Measurements from ENCODE around the gene FDPS.

The FDPS gene

DNA sequence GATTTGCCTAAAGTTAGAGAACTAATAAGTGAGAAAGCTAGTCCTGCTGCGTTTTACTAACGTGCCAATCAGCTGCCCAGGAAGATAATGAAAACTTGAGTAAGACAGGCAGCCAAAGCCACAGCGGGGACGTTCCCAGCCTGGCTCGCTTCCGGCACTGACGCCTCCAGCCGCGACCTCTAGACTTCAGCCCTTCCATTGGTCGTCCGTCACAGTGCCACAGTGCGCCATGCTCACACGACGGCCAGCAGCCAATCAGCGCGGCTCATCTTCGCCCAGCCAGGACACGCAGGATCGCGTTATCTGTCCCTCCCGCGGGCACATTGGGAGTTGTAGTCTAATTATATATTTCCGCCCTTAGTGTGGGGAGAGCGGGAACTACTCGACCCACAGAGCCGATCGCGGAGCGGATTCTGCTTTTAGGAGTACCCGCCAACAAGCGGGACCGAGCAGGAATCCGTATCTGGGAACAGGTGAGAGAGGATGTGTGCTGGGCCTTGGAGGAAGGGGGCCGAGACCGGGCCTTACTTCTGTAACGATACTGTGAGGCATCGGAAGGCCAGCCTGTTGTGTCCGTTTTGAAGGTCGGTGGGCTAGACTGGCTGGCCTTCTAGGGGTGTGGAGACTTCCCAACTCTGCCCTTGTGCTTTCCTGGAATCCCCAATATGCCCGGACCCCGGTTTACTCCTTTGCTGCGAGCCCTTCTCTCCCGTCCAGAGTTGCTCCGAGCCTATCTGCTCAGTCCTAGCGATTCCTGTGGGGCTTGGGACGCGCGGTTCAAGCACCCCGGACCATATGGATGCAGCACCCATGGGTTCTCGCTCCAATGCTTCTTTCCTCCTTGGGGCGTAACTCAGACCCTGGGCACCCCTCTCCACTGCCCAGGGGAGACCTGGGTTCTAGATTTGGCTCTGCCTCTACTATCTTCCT lies at the start of gene FDPS:
TSS of gene FDPS (plus strand) at position 374 of the 930 bp plus-strand sequence. CDS start 924 bp downstream, outside the sequence.
- peak; percentile 99 for DNase-seq

DNA sequence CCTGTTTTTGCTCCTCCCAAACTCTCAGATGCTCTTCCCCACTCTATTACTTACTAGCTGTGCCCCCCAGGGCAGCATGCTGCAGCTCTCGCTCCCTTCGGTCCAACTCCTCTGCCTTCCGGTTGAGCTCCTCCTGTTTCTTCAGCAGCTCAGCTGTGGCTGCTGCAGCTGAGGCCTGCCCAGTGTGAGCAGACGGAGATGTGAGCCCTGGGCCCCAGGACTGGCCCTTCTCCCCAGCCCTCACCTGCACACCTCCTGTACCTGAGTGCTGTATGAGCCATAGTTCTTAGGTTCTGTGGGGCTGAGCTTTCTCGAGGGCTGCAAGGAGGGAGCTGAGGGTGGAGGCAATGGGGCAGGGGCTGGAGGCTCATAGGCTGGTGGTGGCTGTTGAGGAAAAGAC lies 48.4 kb upstream of the FDPS start:
- DNase-seq: no peak

DNA sequence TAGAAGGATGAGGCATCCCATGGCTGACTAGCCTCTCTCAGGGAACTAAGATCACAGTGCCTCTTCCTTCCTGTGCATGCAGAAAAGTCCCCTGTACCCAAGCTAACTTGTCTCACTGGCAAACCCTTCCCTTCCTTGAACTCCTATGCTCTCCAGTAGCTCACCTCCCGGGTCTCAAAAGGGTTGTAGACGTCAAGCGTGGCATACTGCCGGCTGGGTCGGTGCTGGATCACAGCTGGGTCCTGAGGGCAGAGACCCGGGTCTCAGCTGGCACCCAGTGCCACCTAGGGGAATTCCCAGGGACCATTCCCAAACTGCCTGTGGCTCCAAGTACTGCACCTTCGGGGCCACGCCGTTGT lies 47.2 kb upstream of the FDPS start:
- no peak for DNase-seq

DNA sequence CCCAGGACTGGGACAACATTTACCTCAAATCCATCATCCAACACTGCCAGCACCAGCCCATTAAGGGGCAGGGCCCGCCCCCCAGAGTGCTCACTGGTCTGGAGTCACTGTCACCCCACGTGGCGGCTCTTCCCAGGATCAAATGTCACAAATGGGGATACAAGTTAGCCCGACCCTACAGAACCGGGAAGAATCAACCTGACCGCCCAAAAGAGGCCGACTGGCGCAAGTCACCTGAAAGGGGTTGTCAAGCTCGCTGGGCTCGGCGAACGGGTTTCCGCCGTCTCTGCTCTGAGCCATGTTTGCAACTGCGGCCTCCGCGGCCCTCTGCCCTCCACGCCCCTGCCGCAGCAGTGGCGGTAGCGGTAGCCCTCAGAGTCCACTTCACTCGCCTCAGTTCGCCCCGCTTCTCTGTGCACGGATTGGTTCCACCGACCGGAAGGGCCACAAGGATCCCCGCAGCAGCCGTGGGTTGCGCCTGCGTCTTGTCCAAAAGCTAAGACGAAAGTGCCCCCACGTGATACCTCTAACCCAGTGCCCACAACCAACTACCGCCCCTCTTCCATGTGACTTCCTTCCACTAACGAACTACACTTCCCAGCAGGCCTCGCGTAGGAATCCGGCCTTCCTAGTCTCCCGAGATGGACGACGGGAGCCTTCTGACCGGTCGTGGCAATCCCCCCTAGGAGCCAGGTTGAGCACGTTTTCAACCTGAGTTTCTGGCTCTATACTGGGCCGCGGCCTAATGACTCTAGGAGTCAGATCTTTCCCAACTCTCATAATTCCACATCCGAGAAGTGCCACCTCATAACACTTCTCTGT lies 46.6 kb upstream of the FDPS start, which contains the start of gene SCAMP3:
TSS of gene SCAMP3 (minus strand) at position 509 of the 822 bp plus-strand sequence. CDS start at position 300, 209 bp downstream.
- peak; percentile 96 for DNase-seq

DNA sequence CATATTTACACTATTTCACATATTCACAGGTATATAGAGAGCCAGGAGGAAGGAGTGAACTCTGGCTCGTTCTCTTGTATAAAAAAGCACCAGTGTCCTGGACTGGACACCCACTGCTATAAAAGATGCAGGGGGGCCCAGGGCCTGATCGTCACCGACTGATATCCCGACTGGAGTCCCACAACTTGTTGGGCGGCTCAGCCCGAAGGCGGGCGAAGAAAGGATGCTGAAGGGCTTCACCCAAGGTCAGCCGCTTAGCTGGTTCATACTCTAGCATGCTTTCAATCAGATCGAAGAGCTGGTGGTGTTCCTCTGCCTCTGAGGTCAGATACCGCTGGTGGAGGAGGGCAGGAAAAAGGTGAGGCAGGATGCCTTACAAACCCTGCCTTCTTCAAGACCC lies 45.6 kb upstream of the FDPS start:
- DNase-seq: no peak

DNA sequence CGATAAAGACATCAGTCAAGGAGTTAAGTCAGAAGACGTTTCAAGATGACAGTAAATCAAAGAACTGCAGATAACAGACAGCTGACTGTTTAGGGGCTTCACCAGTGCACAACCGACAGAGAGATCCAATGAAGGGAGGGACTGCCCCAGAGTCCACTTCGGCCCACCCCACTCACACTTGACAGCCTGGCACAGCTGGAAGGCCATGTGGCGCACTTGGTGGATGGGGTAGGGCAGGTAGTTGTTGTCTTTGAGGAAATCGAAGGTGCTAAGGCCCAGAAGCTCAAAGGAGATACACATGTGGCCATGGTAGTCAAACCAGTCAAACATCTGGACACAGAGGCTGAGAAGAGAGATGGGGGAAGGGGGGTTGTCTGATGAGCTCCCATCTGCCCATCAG lies 42.1 kb upstream of the FDPS start:
- no peak for DNase-seq

DNA sequence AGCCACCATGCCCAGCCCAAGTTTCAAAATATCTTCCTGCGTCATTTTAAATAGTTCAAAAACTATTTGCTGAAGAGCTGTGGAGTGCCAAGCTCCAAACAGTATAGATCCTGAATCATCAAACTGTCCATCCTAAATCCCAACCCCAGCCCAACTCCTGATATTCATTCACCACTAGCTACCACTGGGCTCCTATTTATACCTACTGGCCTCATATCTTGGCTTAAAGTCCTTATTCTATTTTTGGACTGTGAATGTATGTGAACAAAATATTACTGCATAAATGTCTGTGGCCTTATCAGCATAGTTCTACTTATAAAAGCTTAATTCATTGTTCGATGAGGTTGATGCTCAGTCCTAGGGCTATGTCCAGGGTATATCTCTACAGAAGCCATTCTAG lies 41.3 kb upstream of the FDPS start:
- DNase-seq: no peak

DNA sequence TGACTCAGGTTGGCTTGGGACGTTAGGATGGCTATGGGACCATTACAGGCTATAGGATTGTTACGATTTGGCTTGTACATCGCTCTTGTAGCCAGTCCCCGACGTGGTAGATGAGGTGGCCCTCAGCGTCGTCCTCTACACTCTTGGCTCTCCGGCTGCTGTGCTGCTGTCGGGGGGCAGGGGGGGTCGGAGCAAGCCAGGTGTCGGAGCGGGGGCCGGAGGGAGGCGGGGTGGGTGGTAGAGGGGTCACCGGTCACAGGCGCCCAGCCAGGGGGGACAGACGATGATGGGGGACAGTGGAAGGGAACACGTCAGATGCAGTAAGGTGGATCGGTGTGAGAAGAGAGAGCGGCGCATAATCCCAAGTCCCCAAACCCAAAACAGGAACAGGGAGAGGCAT lies 40.0 kb upstream of the FDPS start:
- no peak for DNase-seq

DNA sequence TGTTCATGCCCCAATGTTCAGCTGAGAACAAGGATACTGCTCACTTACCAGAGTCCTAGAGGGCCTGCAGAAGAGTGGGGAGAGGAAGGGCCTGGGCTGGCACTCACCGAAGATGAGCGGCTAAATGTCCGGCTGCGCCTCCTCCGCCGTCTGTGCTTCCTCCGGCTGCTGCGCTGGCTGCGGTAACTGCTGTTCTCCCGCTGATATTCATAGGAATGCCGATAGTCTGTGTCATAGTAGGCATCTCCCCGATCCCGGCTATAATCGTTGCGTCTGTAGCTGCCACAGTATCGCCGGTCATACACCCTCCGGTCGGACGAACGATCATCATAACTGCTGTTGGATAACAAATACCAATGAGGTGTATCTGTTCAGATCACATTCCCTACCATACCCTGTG lies 39.3 kb upstream of the FDPS start:
- DNase-seq: no peak

DNA sequence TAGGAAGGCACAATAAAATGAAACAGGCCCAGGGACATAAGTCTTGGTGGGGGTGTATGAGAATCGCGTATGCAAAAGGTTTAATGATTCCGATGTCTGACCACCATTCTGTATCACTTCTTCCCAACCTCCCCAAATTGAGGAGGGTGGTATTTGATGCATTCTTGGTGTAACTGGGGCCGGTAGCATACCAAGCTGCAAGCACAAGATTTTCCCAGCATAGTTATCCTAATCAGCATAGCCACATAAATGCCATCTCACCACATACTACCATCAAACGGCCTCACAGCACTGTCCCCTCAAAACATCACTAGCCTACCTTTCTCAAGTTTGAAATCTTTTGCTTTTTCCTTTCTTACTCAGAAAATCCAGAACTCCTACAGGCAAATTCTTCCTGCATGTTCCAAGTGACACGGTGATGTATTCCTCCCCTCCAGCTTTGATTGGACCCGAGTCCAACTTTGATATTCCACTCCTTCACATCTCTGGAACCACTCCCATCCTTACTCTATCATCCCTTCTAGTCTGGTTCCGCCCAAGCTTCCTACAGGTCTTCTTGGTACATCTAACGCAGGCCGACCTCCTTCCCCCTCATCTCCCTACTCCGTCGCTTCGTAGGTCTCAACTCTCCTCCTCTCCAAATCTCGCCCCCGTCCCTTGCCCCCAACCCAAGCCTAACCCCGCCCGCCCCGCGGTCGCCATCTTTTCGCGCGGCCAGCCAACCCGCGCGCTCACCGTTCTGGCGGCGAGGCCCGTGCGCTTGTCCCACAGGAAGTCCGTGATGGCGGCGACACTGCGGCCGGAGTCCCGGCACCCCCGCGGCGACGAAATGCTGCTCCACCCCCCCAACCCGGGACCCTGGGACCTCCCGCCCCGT lies 36.0 kb upstream of the FDPS start:
- DNase-seq: no peak

DNA sequence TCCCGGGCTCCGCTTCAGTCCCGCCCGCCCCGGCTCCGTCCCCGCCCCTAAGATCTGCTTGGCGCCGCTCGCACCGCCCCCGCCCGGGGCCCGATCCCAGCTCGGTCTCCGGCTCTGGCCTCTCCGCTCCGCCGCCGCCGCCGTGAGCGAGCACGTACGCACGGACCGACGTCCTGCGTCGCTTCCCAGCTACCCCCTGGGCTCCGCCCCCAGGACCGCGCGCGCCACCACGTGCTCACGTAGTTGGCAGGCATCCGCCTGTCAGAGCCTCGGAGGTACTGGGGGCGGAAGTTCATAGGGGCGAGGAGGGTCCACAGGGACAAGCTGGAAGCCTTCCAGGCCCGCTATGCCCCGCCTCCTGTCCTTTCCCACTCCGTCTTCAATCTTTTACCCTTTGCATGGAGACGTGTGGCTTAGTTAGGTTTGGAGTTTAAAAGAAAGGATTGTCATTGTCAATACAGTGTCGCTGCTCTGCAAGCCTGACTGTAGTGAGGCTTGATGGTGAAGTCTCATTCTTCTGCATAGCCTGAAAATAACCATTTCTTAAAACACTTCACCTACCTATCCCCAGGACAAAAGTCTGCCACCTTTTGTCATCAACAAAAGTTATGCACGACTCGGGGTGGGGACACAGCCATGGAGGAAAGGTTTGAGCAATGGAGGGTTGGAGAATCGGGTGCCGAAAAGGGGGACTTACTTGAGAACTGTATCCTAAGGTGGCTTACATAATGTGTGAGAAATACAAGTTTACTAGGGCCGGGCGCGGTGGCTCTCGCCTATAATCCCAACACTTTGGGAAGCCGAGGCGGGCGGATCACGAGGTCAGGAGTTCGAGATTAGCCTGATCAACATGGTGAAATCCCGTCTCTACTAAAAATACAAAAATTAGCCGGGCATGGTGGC lies 35.1 kb upstream of the FDPS start, which contains the start of gene CLK2:
TSS of gene CLK2 (minus strand) at position 162 of the 903 bp plus-strand sequence. CDS start 2,527 bp downstream, outside the sequence.
- DNase-seq: peak; percentile 97

DNA sequence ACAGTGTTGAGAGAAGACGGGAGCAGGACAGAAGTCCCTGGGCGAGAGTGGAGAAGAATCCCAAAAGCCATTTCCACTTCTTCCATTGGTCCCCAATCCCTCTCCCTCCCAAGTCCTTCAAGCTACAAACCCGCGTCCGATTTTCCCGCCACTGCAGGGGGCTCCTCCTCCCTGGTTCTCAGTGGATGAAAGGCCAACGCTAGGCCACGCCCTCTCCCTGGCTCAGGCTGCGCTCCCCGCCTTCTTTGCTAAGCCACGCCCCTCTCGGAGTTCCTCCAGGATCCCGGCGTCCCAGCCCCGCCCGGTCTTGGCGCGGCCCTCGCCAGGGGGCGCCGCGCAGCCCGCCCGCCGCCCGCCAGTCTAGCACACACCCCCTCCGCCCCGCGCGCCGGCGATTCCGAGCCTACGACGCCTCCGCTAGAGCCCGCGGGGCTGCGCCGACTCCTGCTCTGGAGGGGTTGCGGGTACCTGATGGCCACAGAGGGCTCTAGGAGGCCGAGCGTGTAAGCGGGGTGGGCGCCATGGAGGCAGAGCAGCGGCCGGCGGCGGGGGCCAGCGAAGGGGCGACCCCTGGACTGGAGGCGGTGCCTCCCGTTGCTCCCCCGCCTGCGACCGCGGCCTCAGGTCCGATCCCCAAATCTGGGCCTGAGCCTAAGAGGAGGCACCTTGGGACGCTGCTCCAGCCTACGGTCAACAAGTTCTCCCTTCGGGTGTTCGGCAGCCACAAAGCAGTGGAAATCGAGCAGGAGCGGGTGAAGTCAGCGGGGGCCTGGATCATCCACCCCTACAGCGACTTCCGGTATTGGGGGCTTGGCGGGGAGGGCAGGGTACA lies 31.4 kb upstream of the FDPS start, which contains the start of gene HCN3:
TSS of gene HCN3 (plus strand) at position 394 of the 832 bp plus-strand sequence. CDS start at position 522, 128 bp downstream.
- peak; percentile 98 for DNase-seq

DNA sequence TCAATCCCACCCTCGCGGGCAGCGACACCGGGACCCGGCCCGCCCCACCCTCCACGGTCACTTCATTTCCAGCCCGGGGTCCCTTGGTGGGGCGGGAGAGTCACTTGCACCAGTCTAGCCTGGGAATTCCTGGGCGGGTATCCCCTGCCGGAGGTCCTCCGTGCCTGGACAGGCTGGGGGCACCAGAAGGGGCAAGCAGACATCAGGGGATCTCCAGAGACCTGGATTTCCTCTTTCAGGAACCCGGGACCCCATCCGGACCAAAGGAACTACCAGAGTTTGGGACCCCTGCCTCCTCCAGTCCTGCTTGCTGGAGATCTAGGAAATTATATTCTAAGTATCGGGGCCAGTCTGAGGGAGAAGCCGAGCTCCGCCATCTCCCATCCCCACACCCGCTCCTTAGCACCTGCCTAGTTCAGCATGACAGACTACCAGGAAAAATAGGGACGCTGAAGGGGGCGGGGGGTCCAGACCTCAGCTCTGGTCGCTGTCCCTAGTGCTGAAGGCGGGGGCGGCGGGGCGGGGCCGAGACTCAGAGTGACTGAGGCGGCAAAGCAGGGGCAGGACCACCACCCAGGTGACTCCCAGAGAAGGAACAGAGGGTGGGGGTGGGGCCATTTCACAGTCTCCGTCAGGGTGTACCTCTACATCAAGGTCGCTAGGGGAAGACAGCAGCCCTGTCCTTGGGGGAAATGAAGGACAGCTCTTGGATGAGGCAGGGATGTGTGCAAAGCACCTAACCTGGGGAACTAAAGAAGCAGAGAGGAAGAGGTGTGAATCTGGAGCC lies 30.6 kb upstream of the FDPS start:
- DNase-seq: peak; percentile 79

DNA sequence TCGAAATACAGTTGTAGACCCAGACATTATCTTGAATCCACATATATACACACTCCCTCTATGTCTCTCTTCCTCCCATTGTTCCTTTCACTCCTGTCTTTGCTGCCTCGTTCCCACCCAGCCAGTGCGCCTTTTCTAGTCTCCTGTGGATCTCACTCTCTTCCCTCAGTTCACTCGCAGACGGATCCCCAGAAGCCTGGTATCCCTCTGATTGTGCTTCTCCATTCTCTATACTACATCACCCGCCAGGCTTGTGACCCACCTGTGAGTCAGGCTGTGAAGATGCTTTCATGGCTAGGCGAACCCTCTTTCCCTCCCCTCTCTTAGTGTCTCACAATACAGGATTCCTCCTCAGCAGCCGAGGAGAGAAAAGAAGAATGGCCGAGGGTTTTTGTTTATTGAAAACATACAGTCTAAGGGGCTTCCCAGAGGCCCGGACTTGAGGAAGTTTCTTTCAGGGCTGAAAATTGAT lies 29.9 kb upstream of the FDPS start:
- DNase-seq: no peak

DNA sequence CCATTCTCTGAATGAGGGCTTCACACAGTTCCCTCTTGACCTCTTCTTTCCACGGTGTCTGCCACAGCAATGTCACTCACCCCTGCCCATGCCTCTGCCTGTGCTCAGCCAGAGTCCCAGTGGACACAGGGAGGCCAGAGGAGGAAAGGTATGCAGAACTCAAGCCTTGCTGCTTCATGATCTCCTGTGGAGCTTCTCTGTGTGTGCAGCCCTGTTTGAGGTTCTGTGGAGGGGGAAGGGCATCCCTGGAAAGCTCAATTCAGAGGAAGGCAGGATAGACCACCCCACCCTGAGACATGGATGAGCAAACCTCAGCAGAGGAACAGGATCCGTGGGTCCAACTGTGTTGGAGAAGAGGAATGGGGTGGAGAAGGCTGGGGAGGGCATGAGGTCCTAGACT lies 29.4 kb upstream of the FDPS start:
- no peak for DNase-seq

DNA sequence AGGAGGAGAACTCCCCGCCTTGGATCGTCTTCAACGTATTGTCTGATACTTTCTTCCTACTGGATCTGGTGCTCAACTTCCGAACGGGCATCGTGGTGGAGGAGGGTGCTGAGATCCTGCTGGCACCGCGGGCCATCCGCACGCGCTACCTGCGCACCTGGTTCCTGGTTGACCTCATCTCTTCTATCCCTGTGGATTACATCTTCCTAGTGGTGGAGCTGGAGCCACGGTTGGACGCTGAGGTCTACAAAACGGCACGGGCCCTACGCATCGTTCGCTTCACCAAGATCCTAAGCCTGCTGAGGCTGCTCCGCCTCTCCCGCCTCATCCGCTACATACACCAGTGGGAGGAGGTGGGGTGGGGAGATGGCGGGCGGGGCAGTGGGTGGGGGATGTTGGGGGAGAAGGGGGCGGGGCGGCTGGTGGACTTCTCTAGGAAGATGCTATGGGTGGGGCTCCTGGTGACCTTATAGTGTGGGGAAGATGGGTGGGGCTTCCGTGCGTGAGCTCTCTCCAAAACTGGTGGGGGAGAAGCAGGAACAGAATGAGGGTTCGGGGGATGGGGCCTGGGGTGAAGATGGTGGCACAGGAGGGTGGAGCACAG lies 26.1 kb upstream of the FDPS start:
- no peak for DNase-seq

DNA sequence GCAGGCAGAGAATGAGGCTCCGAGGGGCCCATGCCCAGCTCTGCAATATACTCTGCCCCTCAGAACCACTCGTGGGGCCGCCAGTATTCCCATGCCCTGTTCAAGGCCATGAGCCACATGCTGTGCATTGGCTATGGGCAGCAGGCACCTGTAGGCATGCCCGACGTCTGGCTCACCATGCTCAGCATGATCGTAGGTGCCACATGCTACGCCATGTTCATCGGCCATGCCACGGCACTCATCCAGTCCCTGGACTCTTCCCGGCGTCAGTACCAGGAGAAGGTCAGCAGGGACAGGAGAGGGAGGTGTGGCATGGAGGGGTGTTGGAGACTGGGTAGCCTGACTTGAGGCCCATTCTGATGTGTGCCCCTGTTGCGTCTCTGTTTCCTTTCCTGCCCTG lies 24.2 kb upstream of the FDPS start:
- no peak for DNase-seq

DNA sequence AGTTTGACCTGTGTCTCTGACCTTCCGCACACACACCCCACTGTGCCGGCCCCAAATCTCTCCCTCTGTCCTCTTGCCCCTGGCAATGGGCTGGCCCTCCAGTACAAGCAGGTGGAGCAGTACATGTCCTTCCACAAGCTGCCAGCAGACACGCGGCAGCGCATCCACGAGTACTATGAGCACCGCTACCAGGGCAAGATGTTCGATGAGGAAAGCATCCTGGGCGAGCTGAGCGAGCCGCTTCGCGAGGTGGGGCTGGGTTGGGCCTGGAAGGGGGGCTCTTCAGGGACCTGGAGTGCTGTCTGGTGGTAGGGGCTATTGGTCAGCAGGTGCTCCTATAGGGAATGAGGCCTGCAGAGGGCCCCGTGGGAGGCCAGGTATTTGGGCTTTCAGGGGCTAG lies 23.6 kb upstream of the FDPS start:
- DNase-seq: no peak

DNA sequence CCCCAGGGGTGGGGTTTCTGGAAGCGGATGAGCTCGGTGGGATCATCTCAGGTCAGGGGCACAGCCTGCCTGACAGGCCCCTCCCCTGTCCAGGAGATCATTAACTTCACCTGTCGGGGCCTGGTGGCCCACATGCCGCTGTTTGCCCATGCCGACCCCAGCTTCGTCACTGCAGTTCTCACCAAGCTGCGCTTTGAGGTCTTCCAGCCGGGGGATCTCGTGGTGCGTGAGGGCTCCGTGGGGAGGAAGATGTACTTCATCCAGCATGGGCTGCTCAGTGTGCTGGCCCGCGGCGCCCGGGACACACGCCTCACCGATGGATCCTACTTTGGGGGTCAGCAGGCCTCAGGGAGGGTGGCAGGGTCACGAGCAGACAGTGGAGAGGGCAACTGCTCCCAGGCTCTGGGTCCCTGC lies 23.0 kb upstream of the FDPS start:
- no peak for DNase-seq

Data from left hindlimb (tissue), 1 donor.